GM12801 (cell line): Measurements from ENCODE around the gene ITGA11.

Experiments
- CTCF ChIP-seq: IDR thresholded peaks from one replicate; pipeline ENCODE4 v1.5.1; 2011; ENCODE audit warnings: control low read depth; ENCODE audit not compliant: insufficient read length; ENCODE audit errors: extremely low read depth

ITGA11 gene

GRCh38 chr15:68435966-68436365 is 4.0 kb upstream of the ITGA11 start:
- no peak for TF ChIP-seq CTCF

GRCh38 chr15:68434021-68434420 is 2.1 kb upstream of the ITGA11 start:
- TF ChIP-seq CTCF: no peak

GRCh38 chr15:68433551-68433950 is 1.6 kb upstream of the ITGA11 start:
- TF ChIP-seq CTCF: no peak

GRCh38 chr15:68432441-68433064 is 590 bp upstream of the ITGA11 start:
- TF ChIP-seq CTCF: no peak

- no peak for TF ChIP-seq CTCF
Measured at GRCh38 chr15:68431037-68431791, 749 bp downstream of the ITGA11 start.

- no peak for TF ChIP-seq CTCF
Measured at GRCh38 chr15:68430471-68431036, 1.4 kb downstream of the ITGA11 start.

GRCh38 chr15:68429691-68430470 is 2.1 kb downstream of the ITGA11 start:
- no peak for TF ChIP-seq CTCF
